Measurements from ENCODE around the gene DDX19B. TPM values are rescaled to one million over a fixed set of nuclear protein-coding genes. Genes with fewer than 3 reads are reported as not detected.

DDX19B gene
- total and polyA plus RNA-seq, 2 donors (not counting 3 experiments of a cell fraction or from before 2014, with no cell fraction given), result 28.1 to 34.3 TPM

DNA sequence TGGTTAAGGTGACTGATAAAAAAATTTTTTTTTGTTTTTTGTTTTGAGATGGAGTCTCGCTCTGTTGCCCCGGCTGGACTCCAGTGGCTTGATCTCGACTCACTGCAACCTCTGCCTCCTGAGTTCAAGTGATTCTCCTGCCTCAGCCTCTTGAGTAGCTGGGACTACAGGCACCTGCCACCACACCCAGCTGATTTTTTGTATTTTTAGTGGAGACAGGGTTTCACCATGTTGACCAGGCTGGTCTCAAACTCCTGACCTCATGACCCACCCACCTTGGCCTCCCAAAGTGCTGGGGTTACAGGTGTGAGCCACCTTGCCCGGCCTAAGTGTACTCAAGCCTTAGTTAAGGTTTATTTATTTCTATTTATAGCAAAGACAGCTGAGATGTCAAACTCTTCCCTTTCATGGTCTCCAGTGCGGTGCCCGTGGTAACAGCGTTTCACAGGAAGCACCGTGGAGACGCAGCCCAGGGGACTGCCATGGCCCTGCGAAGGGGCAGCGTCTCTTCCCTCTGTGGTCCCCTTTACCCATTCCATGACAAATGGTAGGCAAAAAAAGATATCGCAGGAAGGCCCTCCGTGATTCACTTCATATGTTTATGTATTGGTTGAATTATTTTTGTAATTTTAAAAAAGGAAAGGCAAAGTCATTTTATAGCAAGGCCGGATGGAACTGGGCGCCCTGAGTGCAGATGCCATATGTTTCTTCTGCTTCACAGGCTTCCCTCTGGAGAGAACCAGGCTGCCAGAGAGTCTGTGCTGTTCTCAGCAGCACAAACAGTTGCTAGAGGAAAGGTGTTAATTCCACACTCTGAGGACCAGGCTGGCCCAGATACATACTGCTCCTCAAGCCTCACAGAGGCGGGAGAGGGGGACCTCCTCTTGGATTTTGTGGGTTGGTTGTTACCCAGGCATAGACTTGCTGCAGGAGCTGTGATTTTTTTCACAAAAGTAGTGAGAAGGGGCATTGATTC, 76.9 kb downstream of the DDX19B start:
- DNase-seq (ENCODE audit: low read depth, low spot score) (no peak), FAIRE-seq (no peak)
- H3K9me1 ChIP-seq (replicated peaks; ENCODE audit: control insufficient read depth, extremely low read depth, insufficient read depth, low read length), result no peaks in the 10 kb centered on the region
- H4K20me1 ChIP-seq (replicated peaks; ENCODE audit: control insufficient read depth, extremely low read depth, insufficient read depth, low read length), result no peaks in the 10 kb centered on the region
- H3K36me3 ChIP-seq (ENCODE audit: control insufficient read depth in 2 of 2, extremely low read depth in 1 of 2, insufficient read depth in 2 of 2, low read length in 2 of 2), result peaks cover 4 to 7% of the 10 kb centered on the region in 2 experiments
- dilution Hi-C loops (cut with MboI; ENCODE audit: extremely low pct_ligation_motif_present, low sequenced_read_pairs) (no loop called here), intact Hi-C loops (cut with micrococcal nuclease) (no loop called here)
- ChIA-PET POLR2A (no interaction called here), CTCF (interaction anchor here (0.6 kb wide), 1 partner anchor 21 kb away, joined by 3 read pairs; no protein-coding TSS in a partner anchor)
- no peaks in the 10 kb centered on the region for H3K9me3 ChIP-seq (replicated peaks; ENCODE audit: control insufficient read depth, insufficient read depth, low read length)
- H3K9ac ChIP-seq (replicated peaks; ENCODE audit: extremely low read depth, insufficient read depth, low read length), result no peak overlapping the region
- H3K4me3 ChIP-seq (replicated peaks in 1 of 3; ENCODE audit: insufficient read depth in 1 of 3, low read depth in 1 of 3, low read length in 3 of 3), result no peak overlapping the region
- H2AFZ ChIP-seq (ENCODE audit: low read depth, low read length), result no peak overlapping the region
- peaks cover 10% of the 10 kb centered on the region for H3K79me2 ChIP-seq (ENCODE audit: control insufficient read depth, insufficient read depth, low read length)
- BruUV-seq (replicated peaks), result no TSS peak
- peaks cover 4% of the 10 kb centered on the region for H3K4me1 ChIP-seq (ENCODE audit: control insufficient read depth, extremely low read depth, insufficient read depth, low read length)
- H3K27ac ChIP-seq (ENCODE audit: insufficient read depth, low read depth, low read length), result no peak overlapping the region
- H3K27me3 ChIP-seq (ENCODE audit: control insufficient read depth in 2 of 2, insufficient read depth in 2 of 2, low read length in 2 of 2), result no peaks in the 10 kb centered on the region
- TF ChIP-seq, protein P1, sequence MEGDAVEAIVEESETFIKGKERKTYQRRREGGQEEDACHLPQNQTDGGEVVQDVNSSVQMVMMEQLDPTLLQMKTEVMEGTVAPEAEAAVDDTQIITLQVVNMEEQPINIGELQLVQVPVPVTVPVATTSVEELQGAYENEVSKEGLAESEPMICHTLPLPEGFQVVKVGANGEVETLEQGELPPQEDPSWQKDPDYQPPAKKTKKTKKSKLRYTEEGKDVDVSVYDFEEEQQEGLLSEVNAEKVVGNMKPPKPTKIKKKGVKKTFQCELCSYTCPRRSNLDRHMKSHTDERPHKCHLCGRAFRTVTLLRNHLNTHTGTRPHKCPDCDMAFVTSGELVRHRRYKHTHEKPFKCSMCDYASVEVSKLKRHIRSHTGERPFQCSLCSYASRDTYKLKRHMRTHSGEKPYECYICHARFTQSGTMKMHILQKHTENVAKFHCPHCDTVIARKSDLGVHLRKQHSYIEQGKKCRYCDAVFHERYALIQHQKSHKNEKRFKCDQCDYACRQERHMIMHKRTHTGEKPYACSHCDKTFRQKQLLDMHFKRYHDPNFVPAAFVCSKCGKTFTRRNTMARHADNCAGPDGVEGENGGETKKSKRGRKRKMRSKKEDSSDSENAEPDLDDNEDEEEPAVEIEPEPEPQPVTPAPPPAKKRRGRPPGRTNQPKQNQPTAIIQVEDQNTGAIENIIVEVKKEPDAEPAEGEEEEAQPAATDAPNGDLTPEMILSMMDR (IDR thresholded peaks at IDR 0.05; ENCODE audit: extremely low read depth in 1 of 2, insufficient read depth in 1 of 2, low read depth in 1 of 2, low read length in 2 of 2), result no peak
- TF ChIP-seq POLR2A (IDR thresholded peaks at IDR 0.05; ENCODE audit: low read depth, low read length) (no peak), MYC (IDR thresholded peaks at IDR 0.05; ENCODE audit: low read depth, low read length) (no peak), EZH2 (IDR thresholded peaks at IDR 0.05; ENCODE audit: borderline replicate concordance, low read depth, low read length, severe bottlenecking) (no peak), GATA2 (IDR thresholded peaks at IDR 0.05; ENCODE audit: insufficient read depth, insufficient read length, low read depth, low read length) (no peak), POLR2AphosphoS5 (IDR thresholded peaks at IDR 0.05; ENCODE audit: insufficient read depth, low read depth, low read length) (no peak), JUN (IDR thresholded peaks at IDR 0.05; ENCODE audit: borderline replicate concordance, insufficient read depth, insufficient read length, low read depth) (no peak), FOS (IDR thresholded peaks at IDR 0.05; ENCODE audit: borderline replicate concordance, insufficient read depth, low read length) (no peak)
- TF ChIP-seq, protein P2, sequence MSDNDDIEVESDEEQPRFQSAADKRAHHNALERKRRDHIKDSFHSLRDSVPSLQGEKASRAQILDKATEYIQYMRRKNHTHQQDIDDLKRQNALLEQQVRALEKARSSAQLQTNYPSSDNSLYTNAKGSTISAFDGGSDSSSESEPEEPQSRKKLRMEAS (IDR thresholded peaks at IDR 0.05; ENCODE audit: insufficient read depth, insufficient read length), result no peak
- H3K4me2 ChIP-seq (ENCODE audit: insufficient read depth, low read length), result no peak overlapping the region

Measured in endothelial cell of umbilical vein (primary cell).